ENCODE measurements around the gene SET.
A peak's percentile ranks its signal among the peaks of the same experiment; 100 is the strongest.

SET gene

GRCh38 chr9:128729302-128729701 is 40.3 kb downstream of the SET start:
- Mint-ChIP-seq H3K36me3 (ENCODE audit: low read depth) (peaks cover 9% of the 10 kb centered on the region), H3K9me3 (no peaks in the 10 kb centered on the region), H3K4me1 (peaks cover 42% of the 10 kb centered on the region), H3K27ac (peak overlapping the region; percentile 75), H3K27me3 (ENCODE audit: low read depth, poor library complexity) (peaks cover 3% of the 10 kb centered on the region), H3K4me3 (no peak overlapping the region)
- no peak for TF ChIP-seq CTCF (IDR thresholded peaks at IDR 0.05)
- DNase-seq, result no peak

GRCh38 chr9:128729766-128730517 is 40.9 kb downstream of the SET start:
- Mint-ChIP-seq H3K36me3 (ENCODE audit: low read depth) (peaks cover 9% of the 10 kb centered on the region), H3K27ac (peak overlapping the region; percentile 75), H3K9me3 (no peaks in the 10 kb centered on the region), H3K4me1 (peaks cover 36% of the 10 kb centered on the region), H3K4me3 (no peak overlapping the region), H3K27me3 (ENCODE audit: low read depth, poor library complexity) (peaks cover 2% of the 10 kb centered on the region)
- no peak for DNase-seq
- no peak for TF ChIP-seq CTCF (IDR thresholded peaks at IDR 0.05)

- Mint-ChIP-seq H3K9me3 (no peaks in the 10 kb centered on the region), H3K27ac (no peak overlapping the region), H3K4me3 (no peak overlapping the region), H3K36me3 (ENCODE audit: low read depth) (peaks cover 14% of the 10 kb centered on the region), H3K27me3 (ENCODE audit: low read depth, poor library complexity) (no peaks in the 10 kb centered on the region), H3K4me1 (peaks cover 38% of the 10 kb centered on the region)
- DNase-seq, result no peak
- no peak for TF ChIP-seq CTCF (IDR thresholded peaks at IDR 0.05)
These were observed 42.1 kb downstream of the SET start for GRCh38 chr9:128731093-128731492.

- H3K4me3 Mint-ChIP-seq, result no peak overlapping the region
- no peak for TF ChIP-seq CTCF (IDR thresholded peaks at IDR 0.05)
- H3K27ac Mint-ChIP-seq, result peak overlapping the region; percentile 88
- H3K36me3 Mint-ChIP-seq (ENCODE audit: low read depth), result peaks cover 14% of the 10 kb centered on the region
- no peaks in the 10 kb centered on the region for H3K9me3 Mint-ChIP-seq
- DNase-seq, result no peak
- peaks cover 38% of the 10 kb centered on the region for H3K4me1 Mint-ChIP-seq
- H3K27me3 Mint-ChIP-seq (ENCODE audit: low read depth, poor library complexity), result no peaks in the 10 kb centered on the region
These were observed 42.7 kb downstream of the SET start for GRCh38 chr9:128731691-128732090.

- Mint-ChIP-seq H3K27ac (peak overlapping the region; percentile 91), H3K27me3 (ENCODE audit: low read depth, poor library complexity) (no peaks in the 10 kb centered on the region), H3K4me1 (peaks cover 38% of the 10 kb centered on the region), H3K4me3 (peak overlapping the region; percentile 36), H3K9me3 (no peaks in the 10 kb centered on the region), H3K36me3 (ENCODE audit: low read depth) (peaks cover 20% of the 10 kb centered on the region)
- DNase-seq, result no peak
- no peak for TF ChIP-seq CTCF (IDR thresholded peaks at IDR 0.05)
These were observed 43.6 kb downstream of the SET start for GRCh38 chr9:128732576-128732975.

GRCh38 chr9:128733256-128733655 is 44.2 kb downstream of the SET start:
- peak; percentile 82 for DNase-seq
- Mint-ChIP-seq H3K36me3 (ENCODE audit: low read depth) (peaks cover 22% of the 10 kb centered on the region), H3K27ac (peak overlapping the region; percentile 91), H3K27me3 (ENCODE audit: low read depth, poor library complexity) (no peaks in the 10 kb centered on the region), H3K4me3 (no peak overlapping the region), H3K9me3 (no peaks in the 10 kb centered on the region), H3K4me1 (peaks cover 38% of the 10 kb centered on the region)
- peak; percentile 76 for TF ChIP-seq CTCF (IDR thresholded peaks at IDR 0.05)
